GM18498 (cell line): ENCODE results near the gene ATP5F1D.
A peak's percentile ranks its signal among the peaks of the same experiment; 100 is the strongest.
"Not testable (repeated sequence)": the region's sequence is repeated elsewhere in the genome, so short reads cannot be mapped to it uniquely, and the experiment has no call there.

Experiments
- ATAC-seq: cut with Tn5 transposase; IDR thresholded peaks from one replicate; pipeline ENCODE4 v1.9.1; 2021; ENCODE audit warnings: mild to moderate bottlenecking, moderate library complexity; ENCODE audit not compliant: unreplicated experiment

ATP5F1D gene

GRCh38 chr19:1245494-1246264 lies 4.1 kb downstream of the ATP5F1D start:
- no peak for ATAC-seq

DNA sequence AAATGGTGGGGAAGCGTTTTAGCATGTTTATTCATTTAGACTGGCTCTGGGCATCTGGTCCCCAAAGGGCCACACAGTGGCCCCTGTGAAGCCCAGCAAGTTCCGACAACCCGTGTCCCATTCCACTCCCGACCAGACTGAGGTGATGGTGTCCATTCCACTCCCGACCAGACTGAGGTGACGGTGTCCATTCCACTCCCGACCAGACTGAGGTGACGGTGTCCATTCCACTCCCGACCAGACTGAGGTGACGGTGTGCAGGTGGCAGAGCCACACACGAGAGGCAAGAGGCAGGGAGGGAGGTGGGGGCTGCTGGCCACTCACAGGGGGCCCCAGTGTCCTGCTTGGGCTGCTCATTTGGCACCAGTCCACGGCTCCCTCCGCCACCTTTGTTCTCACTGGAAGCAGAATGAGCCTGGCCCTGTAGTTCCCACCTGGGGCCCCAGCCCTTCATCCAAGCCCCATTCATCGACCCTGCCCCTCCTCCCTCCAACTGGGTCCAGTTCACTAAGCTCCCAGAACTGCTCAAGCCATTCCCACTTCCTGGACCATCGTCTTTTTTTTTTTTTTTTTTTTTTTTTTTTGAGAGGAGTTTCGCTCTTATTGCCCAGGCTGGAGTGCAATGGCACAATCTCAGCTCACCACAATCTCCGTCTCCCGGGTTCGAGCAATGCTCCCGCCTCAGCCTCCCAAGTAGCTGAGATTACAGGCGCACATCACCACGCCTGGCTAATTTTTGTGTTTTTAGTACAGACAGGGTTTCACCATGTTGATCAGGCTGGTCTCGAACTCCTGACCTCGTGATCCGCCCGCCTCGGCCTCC lies 4.9 kb downstream of the ATP5F1D start:
- not testable (repeated sequence) for ATAC-seq

- ATAC-seq, result no peak
These were observed 6.2 kb downstream of the ATP5F1D start for GRCh38 chr19:1247748-1248138.

GRCh38 chr19:1248139-1248785 lies 6.7 kb downstream of the ATP5F1D start, which contains the start of gene MIDN:
Gene MIDN, plus strand, starts transcription at chr19:1248583. Its CDS starts 1,714 bp downstream, at chr19:1250297.
- ATAC-seq, result peak; percentile 14

DNA sequence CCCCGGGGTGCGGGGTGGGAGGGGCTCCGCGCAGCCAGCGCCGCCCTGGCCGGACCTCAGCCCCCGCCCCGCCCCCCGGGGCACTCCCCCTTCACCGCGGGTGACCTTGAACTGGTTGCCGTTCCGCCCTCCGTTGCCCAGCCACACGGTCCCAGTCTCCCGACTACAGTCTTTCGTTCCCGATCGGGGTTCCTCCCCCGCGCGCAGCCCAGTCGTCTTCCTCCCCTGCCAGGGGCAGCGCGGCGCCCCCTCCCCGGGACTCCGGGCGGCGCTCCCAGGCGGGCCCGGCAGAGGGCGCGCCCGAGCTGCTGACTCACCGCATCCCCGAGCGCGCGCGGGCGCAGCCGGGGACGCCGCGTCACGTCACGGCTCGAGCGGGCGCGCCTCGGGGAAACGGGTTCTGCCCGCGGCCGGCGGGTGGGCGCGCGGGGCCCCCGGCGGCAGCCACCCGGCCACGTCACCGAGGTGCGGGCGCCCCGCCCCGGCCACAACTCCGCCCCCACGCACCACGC lies 7.3 kb downstream of the ATP5F1D start:
- ATAC-seq, result peak; percentile 31

DNA sequence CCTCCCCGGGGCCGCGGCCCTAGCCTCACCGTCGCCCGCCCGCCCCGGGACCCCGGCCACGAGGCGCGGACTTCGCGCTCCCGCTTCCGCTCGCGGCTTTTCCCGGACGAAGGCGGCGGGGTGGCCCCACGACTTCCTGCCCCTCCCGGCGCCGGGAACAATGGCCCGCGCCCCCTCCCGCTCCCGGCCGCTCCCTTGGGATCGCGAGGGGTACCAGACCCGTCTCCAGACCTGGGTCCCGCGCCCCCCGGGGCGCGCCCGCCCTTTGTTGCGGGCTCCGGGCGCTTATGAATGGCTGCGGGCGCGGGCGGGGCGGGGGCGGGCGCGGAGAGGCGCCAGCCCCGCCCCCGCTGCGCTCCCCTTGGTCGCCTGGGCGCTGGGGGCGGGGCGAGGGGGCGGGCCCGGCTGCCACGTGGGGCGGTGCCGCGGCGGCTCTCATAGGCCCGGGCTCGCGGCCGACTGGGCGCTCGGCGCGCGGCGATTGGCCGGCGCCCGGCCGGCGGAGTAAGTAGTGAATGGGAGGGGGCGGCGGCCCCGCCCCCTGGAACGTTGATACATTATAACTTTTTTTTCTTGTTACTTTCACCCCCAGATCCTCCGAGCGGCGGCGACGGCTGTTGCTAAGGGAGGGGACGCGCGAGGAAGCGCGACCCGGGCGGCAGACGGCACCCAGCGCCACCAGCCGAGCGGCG lies 7.9 kb downstream of the ATP5F1D start:
- ATAC-seq, result peak; percentile 47

GRCh38 chr19:1249990-1250436 lies 8.5 kb downstream of the ATP5F1D start:
- ATAC-seq, result peak; percentile 0

GRCh38 chr19:1250437-1251260 lies 9.1 kb downstream of the ATP5F1D start:
- no peak for ATAC-seq

DNA sequence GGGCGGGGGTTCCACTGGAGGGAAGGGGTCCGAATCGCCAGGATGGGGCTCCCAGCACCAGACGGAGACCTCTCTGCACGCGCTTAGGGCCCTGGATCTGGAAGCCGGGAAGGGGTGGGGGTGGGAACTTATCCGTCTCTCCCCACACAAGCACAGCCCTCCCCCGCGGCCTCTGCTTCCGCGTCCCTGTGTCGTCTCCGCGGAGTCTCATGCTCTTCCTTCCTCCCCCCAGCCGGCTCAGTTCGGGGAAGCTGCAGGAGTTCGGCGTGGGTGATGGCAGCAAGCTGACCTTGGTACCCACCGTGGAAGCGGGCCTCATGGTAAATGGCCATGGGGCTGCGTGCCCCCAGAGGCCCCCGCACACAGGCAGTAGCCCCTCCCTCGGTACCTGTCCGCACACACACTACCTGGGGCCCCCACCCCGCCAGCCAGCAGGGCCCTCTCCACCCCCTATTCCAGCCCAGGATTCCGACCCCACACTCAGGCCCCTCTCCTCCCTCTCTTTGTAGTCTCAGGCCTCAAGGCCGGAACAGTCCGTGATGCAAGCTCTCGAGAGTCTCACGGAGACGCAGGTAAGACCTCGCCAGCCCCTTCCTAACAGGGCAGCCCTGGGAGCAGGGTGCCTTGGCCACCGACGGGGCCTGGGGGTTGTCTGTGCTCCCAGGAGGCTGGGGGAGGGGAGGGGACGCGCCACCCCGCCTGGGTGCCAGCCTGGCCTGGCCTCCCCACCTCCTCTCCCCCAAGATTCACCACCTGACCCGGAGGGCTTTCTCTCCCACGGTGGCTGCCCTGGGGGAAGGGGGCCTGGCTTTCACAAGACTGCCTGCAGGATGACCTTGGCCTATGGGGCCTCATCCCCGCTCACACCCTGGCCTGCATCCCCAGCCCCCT lies 10.0 kb downstream of the ATP5F1D start:
- ATAC-seq, result no peak

DNA sequence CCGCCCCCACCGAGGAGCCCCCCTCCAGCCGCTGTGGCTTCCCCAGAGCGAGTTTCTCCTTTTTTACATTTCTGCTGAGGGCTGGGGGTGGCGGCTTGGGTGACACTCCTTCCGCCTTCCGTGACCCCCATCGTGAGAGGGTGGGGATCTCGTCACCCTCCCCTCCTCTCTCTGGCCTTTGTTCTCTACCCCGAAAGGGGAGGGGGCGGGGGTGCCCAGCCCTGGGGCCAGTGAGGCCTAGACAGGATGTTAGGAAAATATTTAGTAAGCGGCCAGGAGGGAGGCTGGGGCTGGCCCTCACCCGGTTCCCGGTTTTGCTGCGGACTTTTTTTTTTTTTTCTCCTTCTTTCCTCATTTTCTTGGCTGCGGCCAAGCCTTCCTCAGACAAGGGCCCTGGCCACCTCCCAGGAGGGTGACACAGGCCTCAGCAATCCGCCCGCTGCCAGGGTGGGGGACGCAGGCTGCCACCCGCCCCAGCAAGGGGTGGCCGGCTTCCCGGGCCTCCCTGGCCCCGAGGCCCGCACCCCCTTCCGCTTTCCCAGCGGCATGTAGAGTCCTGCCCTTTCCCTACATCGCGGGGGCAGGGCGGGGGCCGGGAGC lies 10.8 kb downstream of the ATP5F1D start:
- ATAC-seq, result no peak

GRCh38 chr19:1252821-1253513 lies 11.4 kb downstream of the ATP5F1D start:
- no peak for ATAC-seq

GRCh38 chr19:1253514-1254080 lies 12.0 kb downstream of the ATP5F1D start:
- ATAC-seq, result no peak

DNA sequence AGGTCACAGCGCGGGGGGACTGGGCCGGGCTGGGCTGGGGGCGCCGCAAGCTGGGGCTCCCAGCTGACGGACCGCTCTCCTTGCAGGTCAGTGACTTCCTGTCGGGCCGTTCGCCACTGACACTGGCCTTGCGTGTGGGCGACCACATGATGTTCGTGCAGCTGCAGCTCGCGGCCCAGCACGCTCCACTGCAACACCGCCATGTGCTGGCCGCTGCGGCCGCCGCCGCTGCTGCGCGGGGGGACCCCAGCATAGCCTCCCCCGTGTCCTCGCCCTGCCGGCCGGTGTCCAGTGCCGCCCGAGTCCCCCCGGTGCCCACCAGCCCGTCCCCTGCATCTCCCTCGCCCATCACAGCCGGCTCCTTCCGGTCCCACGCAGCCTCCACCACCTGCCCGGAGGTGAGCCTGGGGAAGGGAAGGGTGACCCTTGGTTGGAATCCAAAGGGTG lies 12.6 kb downstream of the ATP5F1D start:
- no peak for ATAC-seq

DNA sequence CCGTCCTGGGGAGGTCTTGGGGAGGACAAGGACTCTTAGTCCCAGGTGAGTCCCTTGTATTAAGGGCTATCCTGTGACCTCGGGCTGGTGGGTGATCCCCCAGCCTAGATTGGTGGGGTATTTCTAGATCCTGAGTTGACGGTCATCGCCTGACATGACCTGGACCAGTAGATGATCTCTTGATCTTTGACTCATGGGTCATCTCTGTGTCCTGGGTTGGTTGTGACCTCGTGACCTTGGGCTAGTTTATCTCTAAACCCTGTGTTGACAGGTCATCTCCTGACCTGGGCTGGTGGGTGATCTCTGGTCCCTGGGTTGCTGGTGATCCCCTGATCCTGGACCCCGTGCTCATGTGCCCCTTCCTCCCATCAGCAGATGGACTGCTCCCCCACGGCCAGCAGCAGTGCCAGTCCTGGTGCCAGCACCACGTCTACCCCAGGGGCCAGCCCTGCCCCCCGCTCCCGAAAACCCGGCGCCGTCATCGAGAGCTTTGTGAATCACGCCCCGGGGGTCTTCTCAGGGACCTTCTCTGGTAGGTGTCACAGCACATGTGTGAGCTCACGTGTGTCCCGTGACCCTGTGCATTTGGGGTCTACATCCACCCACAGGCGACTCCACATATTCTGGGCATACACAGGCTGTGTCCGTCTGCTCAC lies 13.1 kb downstream of the ATP5F1D start:
- ATAC-seq, result no peak

- ATAC-seq, result no peak
These were observed 13.9 kb downstream of the ATP5F1D start for GRCh38 chr19:1255186-1256161.
